ENCODE data around the gene TSKU.

The TSKU gene

GRCh38 chr11:76770642-76771445 is 12.3 kb upstream of the TSKU start:
- no peak for DNase-seq

- DNase-seq = no peak
These were observed 11.6 kb upstream of the TSKU start for GRCh38 chr11:76771446-76772099.

GRCh38 chr11:76772100-76772782 is 10.9 kb upstream of the TSKU start:
- DNase-seq = no peak

GRCh38 chr11:76772783-76773106 is 10.4 kb upstream of the TSKU start:
- DNase-seq = no peak

- no peak for DNase-seq
These were observed 9.2 kb upstream of the TSKU start for GRCh38 chr11:76773921-76774361.

- no peak for DNase-seq
These were observed 6.7 kb upstream of the TSKU start for GRCh38 chr11:76776472-76776871.

- no peak for DNase-seq
These were observed 5.9 kb upstream of the TSKU start for GRCh38 chr11:76777305-76777704.

GRCh38 chr11:76777876-76778275 is 5.3 kb upstream of the TSKU start:
- DNase-seq = no peak

GRCh38 chr11:76778874-76779273 is 4.3 kb upstream of the TSKU start:
- no peak for DNase-seq

- DNase-seq = no peak
These were observed 1.9 kb upstream of the TSKU start for GRCh38 chr11:76781046-76781801.

- DNase-seq = no peak
These were observed 1.2 kb upstream of the TSKU start for GRCh38 chr11:76781807-76782530.

GRCh38 chr11:76782531-76783293 is 444 bp upstream of the TSKU start:
- DNase-seq = no peak

GRCh38 chr11:76783896-76784813 is 999 bp downstream of the TSKU start:
- DNase-seq = no peak

- DNase-seq = no peak
These were observed 2.4 kb downstream of the TSKU start for GRCh38 chr11:76785513-76785912.

- DNase-seq = no peak
These were observed 2.9 kb downstream of the TSKU start for GRCh38 chr11:76786016-76786415.

- DNase-seq = no peak
These were observed 3.4 kb downstream of the TSKU start for GRCh38 chr11:76786441-76787014.

- DNase-seq = no peak
These were observed 4.1 kb downstream of the TSKU start for GRCh38 chr11:76787271-76787670.

- DNase-seq = no peak
These were observed 4.9 kb downstream of the TSKU start for GRCh38 chr11:76787911-76788596.

- no peak for DNase-seq
These were observed 5.7 kb downstream of the TSKU start for GRCh38 chr11:76788661-76789442.
